GM12873 (cell line): ENCODE data around the gene TLR5.

Source experiments
- TF ChIP-seq, protein P1 (sequence below): IDR thresholded peaks from 2 replicates; pipeline ENCODE4 v1.5.1; 2012; ENCODE audit warnings: low read depth, mild to moderate bottlenecking, moderate library complexity, low read length, control low read depth; ENCODE audit not compliant: insufficient read depth; ENCODE audit errors: missing control alignments

Gene TLR5

DNA sequence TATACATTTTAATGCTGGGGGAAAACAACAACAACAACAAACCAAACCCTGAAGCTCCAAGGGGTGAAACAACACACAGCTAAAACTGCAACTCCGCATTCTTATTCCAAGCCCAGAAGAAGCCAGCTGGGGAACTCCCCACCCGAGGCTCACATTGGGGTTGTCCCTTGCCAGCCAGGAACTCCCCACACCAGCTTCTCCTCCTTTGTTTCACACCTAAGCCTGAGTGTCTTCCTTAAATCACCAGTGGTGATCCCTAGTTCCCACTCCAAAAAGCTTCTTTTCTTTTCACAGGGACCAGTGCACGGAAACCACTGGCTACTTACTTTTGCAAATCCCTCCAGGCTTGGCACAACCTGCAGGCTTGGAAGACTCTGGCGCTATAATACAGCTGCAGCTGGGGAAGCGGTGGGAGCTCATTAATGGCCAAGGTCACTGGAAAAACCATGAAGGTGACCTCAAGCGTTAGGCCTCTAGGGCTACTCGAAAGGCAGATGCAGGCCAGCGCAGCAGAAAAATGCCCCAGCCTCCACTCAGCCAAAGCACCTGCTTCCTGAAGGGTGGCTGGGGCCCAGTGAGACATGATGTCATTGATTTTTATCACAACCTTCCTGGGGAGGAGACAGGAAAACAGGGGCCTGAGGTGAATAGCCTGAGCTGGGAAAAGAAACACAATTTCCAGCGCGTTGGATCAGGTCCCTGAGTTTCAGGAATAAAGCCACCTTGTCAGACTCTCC is 40.1 kb downstream of the TLR5 start:
- TF ChIP-seq, protein P1, sequence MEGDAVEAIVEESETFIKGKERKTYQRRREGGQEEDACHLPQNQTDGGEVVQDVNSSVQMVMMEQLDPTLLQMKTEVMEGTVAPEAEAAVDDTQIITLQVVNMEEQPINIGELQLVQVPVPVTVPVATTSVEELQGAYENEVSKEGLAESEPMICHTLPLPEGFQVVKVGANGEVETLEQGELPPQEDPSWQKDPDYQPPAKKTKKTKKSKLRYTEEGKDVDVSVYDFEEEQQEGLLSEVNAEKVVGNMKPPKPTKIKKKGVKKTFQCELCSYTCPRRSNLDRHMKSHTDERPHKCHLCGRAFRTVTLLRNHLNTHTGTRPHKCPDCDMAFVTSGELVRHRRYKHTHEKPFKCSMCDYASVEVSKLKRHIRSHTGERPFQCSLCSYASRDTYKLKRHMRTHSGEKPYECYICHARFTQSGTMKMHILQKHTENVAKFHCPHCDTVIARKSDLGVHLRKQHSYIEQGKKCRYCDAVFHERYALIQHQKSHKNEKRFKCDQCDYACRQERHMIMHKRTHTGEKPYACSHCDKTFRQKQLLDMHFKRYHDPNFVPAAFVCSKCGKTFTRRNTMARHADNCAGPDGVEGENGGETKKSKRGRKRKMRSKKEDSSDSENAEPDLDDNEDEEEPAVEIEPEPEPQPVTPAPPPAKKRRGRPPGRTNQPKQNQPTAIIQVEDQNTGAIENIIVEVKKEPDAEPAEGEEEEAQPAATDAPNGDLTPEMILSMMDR, result no peak

- TF ChIP-seq, protein P1, result no peak
Observed at GRCh38 chr1:223097713-223098112, 45.3 kb downstream of the TLR5 start.

GRCh38 chr1:223095870-223096269 is 47.2 kb downstream of the TLR5 start:
- TF ChIP-seq, protein P1, result no peak

- TF ChIP-seq, protein P1, result no peak
Observed at GRCh38 chr1:223091896-223092295, 51.2 kb downstream of the TLR5 start.

- TF ChIP-seq, protein P1, result no peak
Observed at GRCh38 chr1:223089250-223089649, 53.8 kb downstream of the TLR5 start.

DNA sequence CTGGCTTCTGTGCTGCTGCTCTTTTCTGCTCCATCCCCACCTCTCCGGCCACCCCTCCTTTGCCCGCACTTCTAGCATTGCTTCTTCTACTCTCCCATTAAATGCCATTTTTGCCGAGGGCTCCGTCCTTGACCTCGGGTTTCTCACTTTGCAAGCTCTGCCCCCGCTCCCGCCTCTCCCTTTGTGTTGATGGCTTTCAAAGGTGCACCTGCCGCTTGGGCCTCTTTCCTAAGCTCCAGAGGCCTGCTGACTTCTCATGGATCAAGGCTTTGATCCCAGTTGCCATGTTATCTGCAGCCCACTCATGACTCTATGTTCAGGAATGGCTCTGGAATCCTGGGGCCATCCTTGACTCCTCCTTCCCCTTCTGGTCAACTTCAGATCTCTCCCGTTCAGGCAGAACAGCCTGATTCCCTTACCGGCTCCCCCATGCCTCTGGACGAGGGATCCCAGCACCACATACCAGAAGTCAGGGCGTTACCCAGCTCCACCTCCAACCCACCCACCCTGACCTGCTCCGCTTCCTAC is 54.3 kb downstream of the TLR5 start:
- TF ChIP-seq, protein P1, result no peak

- TF ChIP-seq, protein P1, result no peak
Observed at GRCh38 chr1:223087291-223088255, 55.5 kb downstream of the TLR5 start.
